ENCODE measurements around the gene C6orf132.

The C6orf132 gene

GRCh38 chr6:42136508-42137193 lies 5.8 kb downstream of the C6orf132 start:
- TF ChIP-seq CTCF (IDR thresholded peaks at IDR 0.05; ENCODE audit: low read depth, low read length, missing control alignments): peak; percentile 69
- DNase-seq: peak; percentile 76
- Histone ChIP-seq H3K4me3 (ENCODE audit: low read depth, low read length) (no peak overlapping the region), H3K27ac (peak overlapping the region; percentile 45), H3K27me3 (replicated peaks) (no peaks in the 10 kb centered on the region), H3K36me3 (replicated peaks) (no peaks in the 10 kb centered on the region)
- in situ Hi-C loops (cut with HindIII; ENCODE audit: low pct_ligation_motif_present, low sequenced_read_pairs): no loop called here

DNA sequence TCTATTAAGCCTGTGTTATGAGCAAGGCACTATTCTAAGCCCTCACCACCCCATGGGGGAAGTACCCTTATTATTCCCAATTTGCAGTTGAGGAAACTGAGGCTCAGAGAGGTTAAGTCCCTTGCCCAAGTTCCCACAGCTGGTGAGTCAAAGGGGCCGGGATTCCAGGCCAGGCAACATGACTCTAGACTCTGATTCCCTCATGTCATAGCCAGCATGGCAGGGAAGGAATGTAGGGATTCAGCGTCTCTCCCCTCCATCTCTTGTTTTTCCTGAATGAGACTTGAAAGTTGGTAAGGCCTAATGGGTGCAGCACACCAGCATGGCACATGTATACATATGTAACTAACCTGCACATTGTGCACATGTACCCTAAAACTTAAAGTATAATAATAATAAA lies 6.7 kb downstream of the C6orf132 start:
- DNase-seq: no peak
- H3K27me3 ChIP-seq (replicated peaks): no peaks in the 10 kb centered on the region
- TF ChIP-seq CTCF (IDR thresholded peaks at IDR 0.05; ENCODE audit: low read depth, low read length, missing control alignments): no peak
- H3K36me3 ChIP-seq (replicated peaks): no peaks in the 10 kb centered on the region
- in situ Hi-C loops (cut with HindIII; ENCODE audit: low pct_ligation_motif_present, low sequenced_read_pairs): no loop called here
- H3K4me3 ChIP-seq (ENCODE audit: low read depth, low read length): no peak overlapping the region
- no peak overlapping the region for H3K27ac ChIP-seq

GRCh38 chr6:42135161-42135560 lies 7.3 kb downstream of the C6orf132 start:
- DNase-seq: no peak
- Histone ChIP-seq H3K4me3 (ENCODE audit: low read depth, low read length) (no peak overlapping the region), H3K27me3 (replicated peaks) (no peaks in the 10 kb centered on the region), H3K36me3 (replicated peaks) (no peaks in the 10 kb centered on the region), H3K27ac (no peak overlapping the region)
- in situ Hi-C loops (cut with HindIII; ENCODE audit: low pct_ligation_motif_present, low sequenced_read_pairs): no loop called here
- TF ChIP-seq CTCF (IDR thresholded peaks at IDR 0.05; ENCODE audit: low read depth, low read length, missing control alignments): no peak

GRCh38 chr6:42133926-42134325 lies 8.5 kb downstream of the C6orf132 start:
- H3K4me3 ChIP-seq (ENCODE audit: low read depth, low read length): no peak overlapping the region
- in situ Hi-C loops (cut with HindIII; ENCODE audit: low pct_ligation_motif_present, low sequenced_read_pairs): no loop called here
- no peak for TF ChIP-seq CTCF (IDR thresholded peaks at IDR 0.05; ENCODE audit: low read depth, low read length, missing control alignments)
- no peaks in the 10 kb centered on the region for H3K36me3 ChIP-seq (replicated peaks)
- H3K27me3 ChIP-seq (replicated peaks): no peaks in the 10 kb centered on the region
- no peak for DNase-seq
- no peak overlapping the region for H3K27ac ChIP-seq

GRCh38 chr6:42131531-42131930 lies 10.9 kb downstream of the C6orf132 start:
- H3K36me3 ChIP-seq (replicated peaks): peaks cover 11% of the 10 kb centered on the region
- in situ Hi-C loops (cut with HindIII; ENCODE audit: low pct_ligation_motif_present, low sequenced_read_pairs): no loop called here
- H3K27ac ChIP-seq: peak overlapping the region; percentile 88
- TF ChIP-seq CTCF (IDR thresholded peaks at IDR 0.05; ENCODE audit: low read depth, low read length, missing control alignments): peak; percentile 13
- H3K4me3 ChIP-seq (ENCODE audit: low read depth, low read length): no peak overlapping the region
- DNase-seq: peak; percentile 90
- H3K27me3 ChIP-seq (replicated peaks): no peaks in the 10 kb centered on the region

GRCh38 chr6:42129360-42129676 lies 13.1 kb downstream of the C6orf132 start:
- DNase-seq: no peak
- Histone ChIP-seq H3K36me3 (replicated peaks) (peaks cover 25% of the 10 kb centered on the region), H3K27me3 (replicated peaks) (no peaks in the 10 kb centered on the region), H3K4me3 (ENCODE audit: low read depth, low read length) (no peak overlapping the region), H3K27ac (no peak overlapping the region)
- in situ Hi-C loops (cut with HindIII; ENCODE audit: low pct_ligation_motif_present, low sequenced_read_pairs): no loop called here
- no peak for TF ChIP-seq CTCF (IDR thresholded peaks at IDR 0.05; ENCODE audit: low read depth, low read length, missing control alignments)
